ENCODE results near the gene EME2. TPM values are rescaled to one million over a fixed set of nuclear protein-coding genes. Genes with fewer than 3 reads are reported as not detected.

EME2 gene
- total RNA-seq, 1 donor from 2014 or later = 15.5 TPM

GRCh38 chr16:1817716-1818115 is 45.1 kb downstream of the EME2 start:
- Histone ChIP-seq H3K4me1 (peaks cover 6% of the 10 kb centered on the region), H3K27me3 (ENCODE audit: low read depth) (no peaks in the 10 kb centered on the region), H3K27ac (no peak overlapping the region), H3K4me3 (no peak overlapping the region), H3K36me3 (peaks cover 79% of the 10 kb centered on the region), H3K9me3 (no peaks in the 10 kb centered on the region)
- DNase-seq (no peak), ATAC-seq (no peak)
- intact Hi-C loops (cut with DNase I) = no loop called here
- TF ChIP-seq CTCF (IDR thresholded peaks at IDR 0.05) = no peak

DNA sequence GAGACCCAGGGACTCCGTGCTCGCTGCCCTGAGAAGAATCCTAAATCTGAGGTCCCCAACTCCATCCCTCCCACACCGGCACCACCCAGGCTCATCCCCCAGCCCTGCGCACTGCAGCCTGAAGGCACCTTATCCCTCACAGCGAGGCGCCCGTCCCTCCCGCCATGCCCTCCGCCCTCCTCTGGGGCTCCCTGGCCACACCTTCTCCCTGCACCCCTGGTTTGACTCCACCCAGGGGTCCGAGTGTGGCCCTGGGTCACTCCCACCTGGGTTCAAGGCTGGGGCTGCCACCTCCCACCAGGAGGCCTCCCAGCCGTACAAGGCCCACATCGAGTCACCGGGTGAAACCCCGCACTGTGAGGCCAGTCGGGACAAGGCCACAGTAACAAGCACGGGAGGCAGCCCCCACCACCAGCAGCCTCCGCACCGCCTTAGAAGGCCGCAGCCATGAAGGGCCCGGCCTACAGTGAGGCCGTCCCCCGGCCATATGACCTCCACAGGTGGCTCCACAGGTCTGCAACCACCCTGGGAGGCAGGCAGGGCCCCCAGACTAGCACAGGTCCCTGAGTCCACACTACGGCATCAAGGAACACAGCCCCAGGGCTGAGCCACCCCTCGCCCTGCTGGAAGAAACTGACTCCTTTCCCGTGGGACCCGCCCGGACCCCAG is 45.7 kb downstream of the EME2 start:
- Histone ChIP-seq H3K4me3 (no peak overlapping the region), H3K4me1 (no peaks in the 10 kb centered on the region), H3K36me3 (peaks cover 83% of the 10 kb centered on the region), H3K27me3 (ENCODE audit: low read depth) (no peaks in the 10 kb centered on the region), H3K27ac (no peak overlapping the region), H3K9me3 (no peaks in the 10 kb centered on the region)
- no peak for DNase-seq
- intact Hi-C loops (cut with DNase I) = no loop called here
- TF ChIP-seq CTCF (IDR thresholded peaks at IDR 0.05) = no peak
- ATAC-seq = no peak

DNA sequence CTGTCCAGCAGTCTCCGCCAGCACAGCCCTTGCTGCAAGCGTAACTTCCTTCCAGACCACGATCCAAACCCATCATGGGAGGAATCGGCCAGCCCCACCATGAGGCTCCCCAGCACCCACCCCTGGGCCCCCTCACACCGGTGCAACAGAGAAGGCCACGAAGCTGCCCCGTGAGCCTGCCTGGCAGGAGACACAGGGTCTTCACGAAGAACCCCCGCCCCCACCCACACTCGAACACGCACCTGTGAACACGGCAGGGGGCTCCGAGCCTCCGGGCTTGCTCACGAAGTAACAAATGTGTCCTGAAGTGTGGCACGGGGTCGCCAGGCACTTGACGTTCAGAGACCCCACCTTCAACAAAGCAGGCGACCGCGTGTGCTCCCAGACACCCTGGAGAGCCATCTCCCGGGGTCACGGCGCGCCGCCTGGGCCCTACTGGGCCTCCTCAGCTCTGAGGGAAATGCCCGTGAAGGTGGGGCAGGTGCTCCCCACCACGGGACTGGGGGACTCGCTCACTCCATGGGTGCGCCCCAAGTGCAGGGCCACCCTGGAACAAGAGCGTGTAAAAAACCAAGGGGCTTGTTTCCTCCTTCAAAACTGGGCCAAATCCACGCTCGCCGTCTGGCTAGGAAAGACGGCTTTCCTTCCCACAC is 46.4 kb downstream of the EME2 start:
- no peak overlapping the region for H3K27ac ChIP-seq
- H3K27me3 ChIP-seq (ENCODE audit: low read depth) = no peaks in the 10 kb centered on the region
- H3K4me3 ChIP-seq = no peak overlapping the region
- no peak for DNase-seq
- H3K9me3 ChIP-seq = no peaks in the 10 kb centered on the region
- ATAC-seq = no peak
- peaks cover 4% of the 10 kb centered on the region for H3K4me1 ChIP-seq
- H3K36me3 ChIP-seq = peaks cover 78% of the 10 kb centered on the region
- intact Hi-C loops (cut with DNase I) = no loop called here
- TF ChIP-seq CTCF (IDR thresholded peaks at IDR 0.05) = no peak

DNA sequence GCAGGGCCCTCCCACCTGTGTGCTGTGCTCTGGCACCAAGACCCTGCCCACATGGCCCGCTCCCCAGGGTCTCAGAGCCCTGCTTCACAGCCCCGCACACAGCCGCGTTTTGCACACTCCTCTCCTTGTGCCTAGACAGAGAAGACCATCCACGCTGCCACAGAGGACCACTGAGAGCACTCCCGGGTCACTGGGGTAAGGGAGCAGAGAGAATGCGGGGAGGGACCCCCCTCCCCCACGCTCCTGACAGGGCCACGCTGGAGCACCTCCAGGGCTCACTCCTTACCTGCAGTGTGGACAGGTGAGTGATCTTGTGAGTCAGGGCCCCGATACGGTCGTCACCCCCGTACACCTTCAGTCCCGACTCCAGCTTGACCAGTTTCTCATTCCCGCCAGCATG is 47.0 kb downstream of the EME2 start:
- DNase-seq = no peak
- Histone ChIP-seq H3K4me1 (peaks cover 10% of the 10 kb centered on the region), H3K4me3 (no peak overlapping the region), H3K36me3 (peaks cover 72% of the 10 kb centered on the region), H3K9me3 (no peaks in the 10 kb centered on the region), H3K27me3 (ENCODE audit: low read depth) (no peaks in the 10 kb centered on the region), H3K27ac (no peak overlapping the region)
- no peak for ATAC-seq
- intact Hi-C loops (cut with DNase I) = no loop called here
- no peak for TF ChIP-seq CTCF (IDR thresholded peaks at IDR 0.05)

- no peak for TF ChIP-seq CTCF (IDR thresholded peaks at IDR 0.05)
- H3K4me1 ChIP-seq = peaks cover 17% of the 10 kb centered on the region
- peaks cover 69% of the 10 kb centered on the region for H3K36me3 ChIP-seq
- no peaks in the 10 kb centered on the region for H3K27me3 ChIP-seq (ENCODE audit: low read depth)
- no peak overlapping the region for H3K4me3 ChIP-seq
- H3K27ac ChIP-seq = no peak overlapping the region
- ATAC-seq (no peak), DNase-seq (no peak)
- intact Hi-C loops (cut with DNase I) = no loop called here
- H3K9me3 ChIP-seq = no peaks in the 10 kb centered on the region
Observed at GRCh38 chr16:1820096-1820945, 47.7 kb downstream of the EME2 start.
